ENCODE data around the gene DIO1.

Gene DIO1

GRCh38 chr1:53888681-53889080, 5.3 kb upstream of the DIO1 start:
- peak overlapping the region; percentile 96 for H3K4me3 ChIP-seq (ENCODE audit: low read depth, low read length)
- no peak for DNase-seq (ENCODE audit: low read depth)
- no peak for TF ChIP-seq CTCF (IDR thresholded peaks at IDR 0.05; ENCODE audit: control insufficient read depth, extremely low read depth, insufficient read depth)

- H3K4me3 ChIP-seq (ENCODE audit: low read depth, low read length), result peak within 1 kb of the TSS; percentile 96
- DNase-seq (ENCODE audit: low read depth), result peak; percentile 52
- TF ChIP-seq CTCF (IDR thresholded peaks at IDR 0.05; ENCODE audit: control insufficient read depth, extremely low read depth, insufficient read depth), result no peak
Measured at GRCh38 chr1:53889304-53890298, 4.4 kb upstream of the DIO1 start, which contains the start of gene YIPF1. YIPF1 (minus strand) TSS chr1:53889797; CDS start chr1:53888937, 860 bp downstream.

GRCh38 chr1:53890522-53890941, 3.5 kb upstream of the DIO1 start:
- no peak for DNase-seq (ENCODE audit: low read depth)
- H3K4me3 ChIP-seq (ENCODE audit: low read depth, low read length), result no peak overlapping the region
- no peak for TF ChIP-seq CTCF (IDR thresholded peaks at IDR 0.05; ENCODE audit: control insufficient read depth, extremely low read depth, insufficient read depth)

- no peak for DNase-seq (ENCODE audit: low read depth)
- TF ChIP-seq CTCF (IDR thresholded peaks at IDR 0.05; ENCODE audit: control insufficient read depth, extremely low read depth, insufficient read depth), result no peak
Measured at GRCh38 chr1:53891018-53891417, 3.0 kb upstream of the DIO1 start.

GRCh38 chr1:53891678-53892077, 2.3 kb upstream of the DIO1 start:
- DNase-seq (ENCODE audit: low read depth), result no peak
- TF ChIP-seq CTCF (IDR thresholded peaks at IDR 0.05; ENCODE audit: control insufficient read depth, extremely low read depth, insufficient read depth), result no peak
- no peak overlapping the region for H3K4me3 ChIP-seq (ENCODE audit: low read depth, low read length)

More at GRCh38 chr1:53891018-53891417, 3.0 kb upstream of the DIO1 start:
- H3K4me3 ChIP-seq (ENCODE audit: low read depth, low read length), result no peak overlapping the region

- H3K4me3 ChIP-seq (ENCODE audit: low read depth, low read length), result no peak overlapping the region
- DNase-seq (ENCODE audit: low read depth), result no peak
- no peak for TF ChIP-seq CTCF (IDR thresholded peaks at IDR 0.05; ENCODE audit: control insufficient read depth, extremely low read depth, insufficient read depth)
Measured at GRCh38 chr1:53892911-53893310, 1.1 kb upstream of the DIO1 start.

Data from LNCaP clone FGC (cell line).